Keratinocyte (primary cell): ENCODE results near the gene LRRC2. TPM values are rescaled to one million over a fixed set of nuclear protein-coding genes. Genes with fewer than 3 reads are reported as not detected.

Source experiments
- DNase-seq: peaks from one replicate; pipeline ENCODE4 v3.0.0-alpha.2; 2011; ENCODE audit warnings: low read depth, missing footprints, low spot score
- FAIRE-seq: peaks from 2 replicates; lab custom pipeline; 2011; peaks lifted over from hg19 to GRCh38; lab: Jason Lieb, UNC
- H2AFZ ChIP-seq: 2 replicates; pipeline ENCODE4 v1.6.0; 2012; ENCODE audit warnings: low read length, control low read depth, inconsistent platforms; ENCODE audit not compliant: control insufficient read depth
- H3K27ac ChIP-seq: 2 replicates; pipeline ENCODE4 v1.5.1; 2011; ENCODE audit warnings: low read length; ENCODE audit not compliant: control insufficient read depth, insufficient read depth
- H3K27me3 ChIP-seq: 3 replicates; pipeline ENCODE4 v1.6.0; 2011; ENCODE audit warnings: low read length; ENCODE audit not compliant: control insufficient read depth, insufficient read depth; ENCODE audit errors: extremely low read depth
- H3K36me3 ChIP-seq, 2 experiments: 2 replicates in 1 of 2; 3 replicates in 1 of 2; pipeline ENCODE4 v1.5.1; 2011; ENCODE audit warnings: low read length in 2 of 2, mild to moderate bottlenecking in 1 of 2; ENCODE audit not compliant: control insufficient read depth in 2 of 2, insufficient read depth in 2 of 2; ENCODE audit errors: extremely low read depth in 1 of 2
- H3K4me1 ChIP-seq: 3 replicates; pipeline ENCODE4 v1.5.1; 2011; ENCODE audit warnings: low read length; ENCODE audit not compliant: control insufficient read depth, insufficient read depth; ENCODE audit errors: extremely low read depth
- H3K4me2 ChIP-seq: 3 replicates; pipeline ENCODE4 v1.6.0; 2011; ENCODE audit warnings: low read depth, low read length; ENCODE audit not compliant: control insufficient read depth, insufficient read depth; ENCODE audit errors: extremely low read depth
- H3K4me3 ChIP-seq, 3 experiments: fragments of 200-600 bp in 1 of 3; sonication (generic) in 1 of 3; 2 replicates in 2 of 3; 3 replicates in 1 of 3; pipeline ENCODE4 v1.5.1; 2011 to 2016; ENCODE audit warnings: low read length in 3 of 3, mild to moderate bottlenecking in 3 of 3, control low read depth in 2 of 3, inconsistent platforms in 1 of 3, low read depth in 1 of 3, mixed read lengths in 1 of 3, mixed run types in 1 of 3, moderate library complexity in 1 of 3; ENCODE audit not compliant: control insufficient read depth in 2 of 3, insufficient read depth in 2 of 3; ENCODE audit errors: extremely low read depth in 1 of 3
- H3K79me2 ChIP-seq: 2 replicates; pipeline ENCODE4 v1.6.0; 2012; ENCODE audit warnings: low read length; ENCODE audit not compliant: control insufficient read depth, insufficient read depth
- H3K9ac ChIP-seq: 3 replicates; pipeline ENCODE4 v1.6.0; 2011; ENCODE audit warnings: low read length; ENCODE audit not compliant: control insufficient read depth, insufficient read depth; ENCODE audit errors: extremely low read depth
- H3K9me1 ChIP-seq: 3 replicates; pipeline ENCODE4 v1.6.0; 2011; ENCODE audit warnings: low read length; ENCODE audit not compliant: control insufficient read depth, insufficient read depth; ENCODE audit errors: extremely low read depth
- H3K9me3 ChIP-seq: 2 replicates; pipeline ENCODE4 v1.5.1; 2012; ENCODE audit warnings: low read depth, low read length; ENCODE audit not compliant: control insufficient read depth
- H4K20me1 ChIP-seq: 3 replicates; pipeline ENCODE4 v1.6.0; 2011; ENCODE audit warnings: low read length; ENCODE audit not compliant: control insufficient read depth, insufficient read depth; ENCODE audit errors: extremely low read depth
- CTCF ChIP-seq, 3 experiments: IDR thresholded peaks in 1 of 3; conservative IDR thresholded peaks in 1 of 3; optimal IDR thresholded peaks in 1 of 3; 2 replicates in 2 of 3; 3 replicates in 1 of 3; pipeline versions ENCODE3 to v1.5.1; 2011; ENCODE audit warnings: low read length in 3 of 3, mild to moderate bottlenecking in 3 of 3, moderate library complexity in 2 of 3, control low read depth in 1 of 3, inconsistent platforms in 1 of 3; ENCODE audit not compliant: insufficient read depth in 2 of 3; ENCODE audit errors: extremely low read depth in 1 of 3
- EZH2 ChIP-seq: IDR thresholded peaks from one replicate; pipeline ENCODE4 v1.6.1; 2012; ENCODE audit warnings: inconsistent platforms, mild to moderate bottlenecking, low read length, moderate library complexity
- dilution Hi-C: fragments of 300-500 bp; cut with MboI; formaldehyde crosslinking; loops from one replicate; pipeline ENCODE4 v1.7.0; 2020; ENCODE audit warnings: low sequenced_read_pairs; ENCODE audit not compliant: extremely low pct_ligation_motif_present
- polyA plus RNA-seq, 5 experiments: library from polyadenylated mRNA; depleted of rRNA in 3 of 5; stranded (reverse) in 3 of 5; stranded (forward) in 1 of 5; unstranded in 1 of 5; fragments of >200 nt; gene quantifications; 1 replicate in 1 of 5; 2 replicates in 3 of 5; 3 replicates in 1 of 5; pipeline versions ENCODE4 v1.2.1 to v1.2.3, GENCODE V29; 2011 to 2012; ENCODE audit warnings: missing spikeins in 2 of 5, low read depth in 1 of 5, low replicate concordance in 1 of 5

Gene LRRC2
- polyA plus RNA-seq, 1 donor (not counting 4 experiments of a cell fraction or from before 2014, with no cell fraction given): 0.51 TPM

GRCh38 chr3:46489381-46489780, 76.7 kb downstream of the LRRC2 start:
- Histone ChIP-seq H3K27me3 (no peaks in the 10 kb centered on the region), H3K36me3 (no peaks in the 10 kb centered on the region), H3K4me1 (peaks cover 13% of the 10 kb centered on the region), H3K27ac (no peak overlapping the region), H3K79me2 (no peaks in the 10 kb centered on the region), H4K20me1 (no peaks in the 10 kb centered on the region), H3K4me3 (no peak overlapping the region), H2AFZ (no peak overlapping the region), H3K9me1 (no peaks in the 10 kb centered on the region), H3K9ac (no peak overlapping the region), H3K9me3 (no peaks in the 10 kb centered on the region), H3K4me2 (no peak overlapping the region)
- dilution Hi-C loops: loop anchor here (25.0 kb wide), 1 partner anchor 148 kb away; no protein-coding TSS in a partner anchor
- no peak for DNase-seq
- TF ChIP-seq EZH2: no peak
- TF ChIP-seq CTCF (optimal IDR thresholded peaks at IDR 0.05 in 1 of 3, IDR thresholded peaks at IDR 0.05 in 1 of 3, conservative IDR thresholded peaks at IDR 0.05 in 1 of 3; ENCODE audit: extremely low read depth in 1 of 3, insufficient read depth in 2 of 3, low read length in 3 of 3): no peak
- FAIRE-seq: no peak

GRCh38 chr3:46488735-46489361, 77.3 kb downstream of the LRRC2 start:
- H2AFZ ChIP-seq: no peak overlapping the region
- no peak for TF ChIP-seq EZH2
- TF ChIP-seq CTCF (optimal IDR thresholded peaks at IDR 0.05 in 1 of 3, IDR thresholded peaks at IDR 0.05 in 1 of 3, conservative IDR thresholded peaks at IDR 0.05 in 1 of 3; ENCODE audit: extremely low read depth in 1 of 3, insufficient read depth in 2 of 3, low read length in 3 of 3): peak; percentile 100

More at GRCh38 chr3:46488735-46489361, 77.3 kb downstream of the LRRC2 start:
- dilution Hi-C loops: loop anchor here (25.0 kb wide), 1 partner anchor 148 kb away; no protein-coding TSS in a partner anchor
- FAIRE-seq: peak; percentile 78
- Histone ChIP-seq H3K79me2 (no peaks in the 10 kb centered on the region), H3K36me3 (no peaks in the 10 kb centered on the region), H4K20me1 (no peaks in the 10 kb centered on the region), H3K4me2 (no peak overlapping the region), H3K9me3 (no peaks in the 10 kb centered on the region), H3K9ac (no peak overlapping the region), H3K4me1 (peaks cover 13% of the 10 kb centered on the region), H3K4me3 (no peak overlapping the region), H3K9me1 (no peaks in the 10 kb centered on the region), H3K27ac (no peak overlapping the region), H3K27me3 (no peaks in the 10 kb centered on the region)
- peak; percentile 61 for DNase-seq
